NCI-H1105 (cell line): ENCODE results near the gene SYNE3.

Experiments used
- DNase-seq: peaks from one replicate; lab custom pipeline; 2025; lab: John Stamatoyannopoulos, UW

SYNE3 gene

GRCh38 chr14:95505030-95505589, 11.3 kb downstream of the SYNE3 start:
- DNase-seq = no peak

GRCh38 chr14:95504135-95505029, 12.1 kb downstream of the SYNE3 start:
- DNase-seq = no peak

- DNase-seq = no peak
Observed at GRCh38 chr14:95503365-95504134, 12.9 kb downstream of the SYNE3 start.

- no peak for DNase-seq
Observed at GRCh38 chr14:95502381-95502950, 14.0 kb downstream of the SYNE3 start.

GRCh38 chr14:95500772-95501401, 15.6 kb downstream of the SYNE3 start:
- no peak for DNase-seq

GRCh38 chr14:95500201-95500681, 16.2 kb downstream of the SYNE3 start:
- DNase-seq = no peak

DNA sequence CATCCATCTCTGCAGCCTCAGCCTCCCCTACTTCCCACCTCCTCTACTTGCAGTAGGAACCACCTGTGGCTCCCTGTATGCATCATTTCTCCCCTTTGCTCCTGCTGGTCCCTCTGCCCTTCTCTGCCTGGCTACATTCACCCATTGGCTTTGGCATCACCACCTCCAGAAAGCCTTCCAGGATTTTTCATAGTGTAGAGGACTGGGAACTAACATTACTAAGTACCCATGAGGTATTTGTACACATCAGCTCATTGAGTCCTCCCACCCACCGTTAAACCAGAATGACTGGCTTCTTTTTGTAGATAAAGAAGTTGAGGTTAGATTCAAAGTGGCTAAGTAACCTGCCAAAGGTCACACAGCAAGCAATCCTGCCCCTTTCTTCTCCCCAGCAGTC, 17.1 kb downstream of the SYNE3 start:
- no peak for DNase-seq

DNA sequence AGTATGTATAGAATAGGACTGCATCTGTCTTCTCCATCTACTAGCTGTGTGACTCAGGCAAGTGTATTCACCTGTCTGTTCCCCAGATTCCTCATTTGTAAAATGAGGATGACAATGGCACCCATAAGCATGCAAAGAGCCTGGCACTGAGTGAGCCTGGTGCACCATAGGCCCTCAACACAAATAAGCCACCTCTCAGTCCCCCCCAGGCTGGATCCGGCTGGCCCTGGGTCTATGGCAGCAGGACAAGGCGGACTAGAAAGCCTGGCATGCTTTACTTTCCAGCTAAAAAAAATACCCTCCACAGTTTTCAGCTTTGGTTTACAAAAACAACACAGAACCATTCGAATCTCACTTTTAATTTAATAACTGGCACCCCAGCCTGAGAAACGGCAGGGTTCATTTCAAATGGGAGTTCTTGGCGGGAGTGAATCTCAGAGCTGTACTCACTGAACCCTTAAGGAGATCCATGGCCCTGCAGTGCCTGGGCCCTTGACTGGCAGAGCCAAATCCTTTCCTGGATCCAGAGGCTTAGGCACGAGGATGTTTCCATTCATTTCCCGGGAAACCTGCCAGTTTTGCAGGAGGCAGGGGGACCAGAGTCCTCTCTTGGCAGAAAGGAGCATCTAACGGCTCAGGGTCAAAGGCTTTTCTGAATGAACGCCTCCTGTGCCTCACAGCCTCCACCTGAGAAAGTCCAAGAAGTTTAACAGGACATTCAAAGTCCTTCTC, 17.7 kb downstream of the SYNE3 start:
- no peak for DNase-seq

GRCh38 chr14:95497561-95498011, 18.9 kb downstream of the SYNE3 start:
- no peak for DNase-seq

DNA sequence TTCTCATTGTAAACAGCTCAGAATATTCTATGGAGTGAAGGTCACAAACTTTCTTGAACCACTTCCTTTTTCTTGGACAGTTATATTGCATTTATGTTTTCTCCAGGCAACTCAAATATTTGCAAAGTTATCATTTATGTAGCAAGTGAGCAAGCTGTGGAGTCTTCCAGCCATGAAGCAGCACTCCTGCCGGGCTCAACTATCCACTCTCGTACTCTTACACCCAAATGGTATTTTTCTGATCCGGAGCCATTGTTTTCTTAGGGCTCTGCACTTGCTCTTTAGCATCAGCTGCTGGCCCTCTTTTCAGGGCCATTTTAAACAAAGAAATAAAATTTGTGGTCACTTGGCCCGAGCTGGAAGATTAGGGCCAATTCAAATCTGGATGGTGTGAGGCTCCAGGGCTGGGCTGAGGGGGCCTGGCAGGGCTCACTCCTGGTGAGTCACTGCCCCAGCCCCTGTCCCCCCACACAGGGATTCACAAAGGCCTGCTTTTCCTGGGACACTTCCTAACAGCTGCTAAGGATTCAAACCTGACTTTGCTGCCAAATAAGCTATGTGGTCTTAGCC, 19.7 kb downstream of the SYNE3 start:
- no peak for DNase-seq

DNA sequence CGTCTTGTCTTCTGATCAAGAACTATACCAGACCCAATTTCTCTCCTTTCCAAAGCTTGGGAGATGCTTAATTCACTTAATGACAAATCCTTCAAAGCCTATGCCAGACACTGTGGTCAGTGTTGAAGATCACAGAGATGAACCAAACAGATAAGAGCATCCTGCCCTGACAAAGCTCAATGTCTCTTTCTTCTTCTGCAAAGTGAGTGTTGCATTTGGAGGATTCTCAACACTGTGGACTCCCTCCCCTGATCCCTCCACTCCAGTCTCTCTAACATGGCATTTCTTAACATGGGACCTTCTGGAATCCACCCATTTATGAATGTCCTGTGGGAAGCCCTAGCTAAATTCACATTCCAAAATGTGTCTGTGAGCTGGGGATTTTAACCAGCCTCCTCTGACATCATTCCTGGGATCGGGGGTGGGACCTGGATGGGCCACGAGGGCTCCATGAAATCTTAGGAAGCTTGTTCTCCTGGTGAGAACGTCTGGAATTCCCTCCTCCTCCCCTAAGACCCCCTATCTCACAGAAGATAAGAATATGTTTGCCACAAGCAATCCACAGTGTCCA, 20.3 kb downstream of the SYNE3 start:
- no peak for DNase-seq

DNA sequence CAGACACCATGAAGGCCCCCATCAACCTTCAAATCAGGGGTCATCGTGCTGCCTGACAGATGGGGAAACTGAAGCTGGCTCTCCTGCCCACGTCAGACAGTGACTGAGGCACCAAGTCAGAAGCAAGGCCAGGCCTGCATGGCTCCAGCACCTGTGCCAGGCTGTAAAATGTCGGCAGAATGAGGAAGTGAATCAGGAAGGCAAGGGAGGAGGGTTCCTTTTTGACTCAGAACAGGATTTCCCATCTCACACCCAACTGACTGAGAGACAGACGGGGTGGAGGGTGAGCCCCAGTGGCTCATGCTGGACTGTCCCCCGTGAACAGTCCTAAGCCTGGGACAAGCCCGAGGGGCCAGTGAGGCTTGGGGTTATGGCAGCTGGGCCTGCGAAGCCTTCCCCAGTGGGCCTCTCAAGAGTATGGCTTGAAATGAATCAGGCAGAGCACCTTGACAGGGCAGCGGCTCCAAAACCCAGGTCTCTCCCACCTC, 20.9 kb downstream of the SYNE3 start:
- DNase-seq = no peak

DNA sequence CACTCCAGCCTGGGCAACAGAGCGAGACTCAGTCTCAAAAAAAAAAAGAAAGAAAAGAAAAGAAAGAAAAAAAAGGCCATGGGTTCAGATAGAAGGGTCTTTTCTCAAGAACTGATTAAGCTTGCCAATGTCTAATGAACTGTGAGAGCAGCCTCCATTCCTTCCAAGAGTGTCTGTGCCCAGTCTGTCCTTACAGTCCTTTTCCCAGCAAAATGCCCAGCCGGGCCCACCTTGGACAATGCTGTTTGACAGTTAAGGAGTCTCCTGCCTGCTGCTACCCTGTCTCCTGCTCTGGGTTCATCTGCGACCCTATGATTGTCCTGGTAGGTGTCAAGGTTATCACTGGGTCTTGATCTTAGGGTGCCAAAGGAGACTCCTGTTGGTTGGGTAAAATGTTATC, 21.4 kb downstream of the SYNE3 start:
- DNase-seq = no peak

GRCh38 chr14:95494456-95494855, 22.0 kb downstream of the SYNE3 start:
- DNase-seq = no peak

DNA sequence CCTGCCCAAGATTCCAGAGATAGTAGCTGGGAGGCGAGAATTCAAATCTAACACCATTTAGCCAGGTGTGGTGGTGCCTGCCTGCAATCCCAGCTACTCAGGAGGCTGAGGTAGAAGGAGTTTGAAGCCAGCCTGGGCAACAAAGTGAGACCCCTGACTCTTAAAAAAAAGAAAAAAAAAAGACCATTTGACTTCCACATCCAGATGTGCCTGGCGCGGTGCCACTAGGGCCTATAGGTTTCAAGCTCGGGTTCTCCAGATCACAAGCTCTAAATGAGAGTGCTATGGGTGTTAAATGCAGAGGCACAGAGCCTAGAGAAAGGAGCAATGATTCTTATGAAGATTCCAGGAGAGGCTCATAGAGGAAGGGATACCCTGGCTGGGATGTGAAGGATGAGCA, 22.5 kb downstream of the SYNE3 start:
- DNase-seq = no peak

DNA sequence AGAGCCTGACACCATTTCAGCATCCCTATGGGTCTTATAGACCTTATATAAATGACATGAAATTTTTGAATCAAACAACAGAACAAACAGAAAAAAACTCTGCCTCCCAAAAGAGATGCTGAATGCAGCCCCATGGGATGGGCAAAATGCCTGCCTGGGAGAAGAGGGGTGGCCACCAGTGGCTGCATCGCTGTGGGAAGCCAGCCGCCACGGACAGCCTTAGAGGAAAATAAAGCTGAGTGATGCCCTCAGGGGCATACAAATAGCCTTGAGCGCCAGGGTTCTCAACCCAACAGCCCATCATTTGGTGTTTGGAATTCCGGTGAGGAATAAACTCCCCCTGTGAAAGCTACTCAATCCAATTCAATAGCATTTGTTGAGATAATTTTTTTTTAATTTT, 22.9 kb downstream of the SYNE3 start:
- no peak for DNase-seq

DNA sequence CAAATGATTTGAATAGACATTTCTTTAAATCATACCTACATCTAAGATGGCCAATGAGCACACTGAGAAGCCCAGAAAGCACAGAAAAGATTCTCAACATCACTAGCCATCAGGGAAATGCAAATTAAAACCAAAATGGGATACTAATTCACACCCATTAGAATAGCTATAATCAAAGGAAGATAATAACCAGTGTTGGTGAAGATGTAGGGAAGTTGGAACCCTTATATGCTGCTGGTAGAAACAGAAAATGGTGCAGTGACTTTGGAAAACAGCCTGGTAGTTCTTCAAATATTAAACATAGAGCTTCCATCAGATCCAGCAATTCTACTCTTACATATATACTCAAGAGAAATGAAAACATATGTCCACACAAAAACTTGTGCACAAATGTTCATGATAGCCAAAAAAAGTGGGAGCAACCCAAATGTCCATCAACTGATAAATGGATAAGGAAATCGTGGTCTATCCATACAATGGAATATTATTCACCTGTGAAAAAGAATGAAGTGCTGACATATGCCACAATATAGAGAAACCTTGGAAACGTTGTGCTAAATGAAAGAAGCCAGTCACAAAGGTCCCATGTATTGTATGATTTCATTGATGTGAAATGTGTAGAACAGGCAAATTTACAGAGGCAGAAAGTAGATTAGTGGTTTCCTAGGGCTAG, 24.4 kb downstream of the SYNE3 start:
- DNase-seq = no peak

DNA sequence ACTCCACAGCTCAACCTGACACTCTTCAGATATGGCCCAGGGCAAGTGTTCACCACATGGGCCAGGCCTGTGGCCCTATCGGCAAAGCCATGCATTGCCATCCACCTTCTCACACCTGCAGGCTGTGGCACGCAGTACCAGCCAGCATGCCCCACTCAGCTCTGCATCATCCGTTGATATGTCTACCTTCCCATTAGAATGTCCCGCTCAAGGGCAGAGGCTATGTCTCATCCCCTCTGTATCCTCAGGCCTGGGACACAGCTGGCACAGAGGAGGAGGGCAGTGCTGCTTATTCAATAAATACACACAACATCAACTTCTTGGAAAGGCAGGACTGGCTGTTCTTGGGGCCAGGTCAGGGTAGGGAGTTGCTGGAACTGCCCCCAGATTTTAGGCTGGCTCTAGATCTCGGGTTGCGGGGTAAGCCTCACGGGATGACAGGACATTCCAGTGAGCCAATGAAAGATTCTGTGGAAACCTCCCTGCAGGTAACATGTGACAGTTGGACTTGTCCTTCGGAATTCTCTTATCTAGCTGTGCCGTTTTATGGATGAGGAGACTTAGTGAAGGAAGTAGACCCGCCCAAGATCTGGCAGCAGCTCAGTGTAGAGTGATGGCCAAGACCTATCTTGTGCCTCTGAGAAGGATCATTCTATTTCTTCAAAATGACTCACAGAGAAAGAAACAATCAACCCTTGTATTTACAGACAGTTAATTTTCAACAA, 25.6 kb downstream of the SYNE3 start:
- DNase-seq = no peak

GRCh38 chr14:95490138-95490509, 26.3 kb downstream of the SYNE3 start:
- DNase-seq = no peak
